ENCODE data around the gene PSMB3. TPM values are rescaled to one million over a fixed set of nuclear protein-coding genes. Genes with fewer than 3 reads are reported as not detected.

PSMB3 gene
- total RNA-seq, 1 experiment from 2014 or later, result 346 TPM

DNA sequence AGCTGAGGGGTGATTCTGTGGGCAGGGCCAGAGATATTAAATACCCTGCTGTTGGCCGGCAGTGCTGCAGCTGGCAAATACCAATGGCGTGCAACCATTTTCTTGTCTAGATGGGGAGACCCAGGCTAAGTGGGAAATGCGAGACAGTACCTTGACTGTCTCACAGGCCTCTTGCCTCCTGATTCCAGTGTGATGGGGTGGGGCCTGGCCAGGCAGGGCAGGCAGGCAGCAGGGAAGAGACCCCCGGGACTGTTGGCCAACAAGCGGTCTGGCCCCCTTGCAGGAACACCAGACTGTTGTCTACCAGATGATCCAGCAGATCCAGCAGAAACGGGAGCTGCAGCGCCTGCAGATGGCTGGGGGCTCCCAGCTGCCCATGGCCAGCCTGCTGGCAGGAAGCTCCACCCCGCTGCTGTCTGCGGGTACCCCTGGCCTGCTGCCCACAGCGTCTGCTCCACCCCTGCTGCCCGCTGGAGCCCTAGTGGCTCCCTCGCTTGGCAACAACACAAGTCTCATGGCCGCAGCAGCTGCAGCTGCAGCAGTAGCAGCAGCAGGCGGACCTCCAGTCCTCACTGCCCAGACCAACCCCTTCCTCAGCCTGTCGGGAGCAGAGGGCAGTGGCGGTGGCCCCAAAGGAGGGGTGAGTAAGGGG is 28.1 kb upstream of the PSMB3 start:
- CTCF ChIA-PET, result no interaction called here
- no TSS peak for BruUV-seq (replicated peaks)
- H3K36me3 ChIP-seq (ENCODE audit: control insufficient read depth in 1 of 2, insufficient read depth in 2 of 2, low read length in 2 of 2), result peaks cover 10 to 18% of the 10 kb centered on the region in 2 experiments

More for the DNA sequence above, 28.1 kb upstream of the PSMB3 start:
- peaks cover 3 to 15% of the 10 kb centered on the region in 2 experiments; a peak in 3 of 4 replicates for H3K4me1 ChIP-seq (ENCODE audit: control insufficient read depth in 1 of 2, insufficient read depth in 2 of 2, low read length in 2 of 2)
- no peak for DNase-seq (ENCODE audit: low read depth, low spot score)
- H3K4me2 ChIP-seq (ENCODE audit: low read length), result no peak overlapping the region
- ChIA-PET RAD21 (ENCODE audit: low non-redundant PET in 1 of 2, low total read pairs in 2 of 2, uncharacterized antibody in 2 of 2, unreplicated experiment in 2 of 2) (no interaction called here), POLR2A (interaction anchor here (1.1 kb wide), 1 partner anchor 11 kb away, joined by 3 read pairs; no protein-coding TSS in a partner anchor)
- H2AFZ ChIP-seq (ENCODE audit: low read depth, low read length, poor library complexity, severe bottlenecking), result no peak overlapping the region
- no peaks in the 10 kb centered on the region for H3K27me3 ChIP-seq (ENCODE audit: insufficient read depth, low read length)
- H3K27ac ChIP-seq (ENCODE audit: low read depth, low read length), result no peak overlapping the region
- TF ChIP-seq JUND (IDR thresholded peaks at IDR 0.05), result no peak
- TF ChIP-seq ELF1 (IDR thresholded peaks at IDR 0.05; ENCODE audit: borderline replicate concordance, low read depth), result no peak
- TF ChIP-seq CEBPB (IDR thresholded peaks at IDR 0.05; ENCODE audit: low read depth), result no peak
- no peak for TF ChIP-seq EGR1 (IDR thresholded peaks at IDR 0.05; ENCODE audit: low read depth)
- no peak for TF ChIP-seq SRF (IDR thresholded peaks at IDR 0.05; ENCODE audit: low read depth)
- no peak for TF ChIP-seq ATF3 (IDR thresholded peaks at IDR 0.05)
- TF ChIP-seq SP1 (IDR thresholded peaks at IDR 0.05; ENCODE audit: low read depth), result no peak
- TF ChIP-seq, protein P1, sequence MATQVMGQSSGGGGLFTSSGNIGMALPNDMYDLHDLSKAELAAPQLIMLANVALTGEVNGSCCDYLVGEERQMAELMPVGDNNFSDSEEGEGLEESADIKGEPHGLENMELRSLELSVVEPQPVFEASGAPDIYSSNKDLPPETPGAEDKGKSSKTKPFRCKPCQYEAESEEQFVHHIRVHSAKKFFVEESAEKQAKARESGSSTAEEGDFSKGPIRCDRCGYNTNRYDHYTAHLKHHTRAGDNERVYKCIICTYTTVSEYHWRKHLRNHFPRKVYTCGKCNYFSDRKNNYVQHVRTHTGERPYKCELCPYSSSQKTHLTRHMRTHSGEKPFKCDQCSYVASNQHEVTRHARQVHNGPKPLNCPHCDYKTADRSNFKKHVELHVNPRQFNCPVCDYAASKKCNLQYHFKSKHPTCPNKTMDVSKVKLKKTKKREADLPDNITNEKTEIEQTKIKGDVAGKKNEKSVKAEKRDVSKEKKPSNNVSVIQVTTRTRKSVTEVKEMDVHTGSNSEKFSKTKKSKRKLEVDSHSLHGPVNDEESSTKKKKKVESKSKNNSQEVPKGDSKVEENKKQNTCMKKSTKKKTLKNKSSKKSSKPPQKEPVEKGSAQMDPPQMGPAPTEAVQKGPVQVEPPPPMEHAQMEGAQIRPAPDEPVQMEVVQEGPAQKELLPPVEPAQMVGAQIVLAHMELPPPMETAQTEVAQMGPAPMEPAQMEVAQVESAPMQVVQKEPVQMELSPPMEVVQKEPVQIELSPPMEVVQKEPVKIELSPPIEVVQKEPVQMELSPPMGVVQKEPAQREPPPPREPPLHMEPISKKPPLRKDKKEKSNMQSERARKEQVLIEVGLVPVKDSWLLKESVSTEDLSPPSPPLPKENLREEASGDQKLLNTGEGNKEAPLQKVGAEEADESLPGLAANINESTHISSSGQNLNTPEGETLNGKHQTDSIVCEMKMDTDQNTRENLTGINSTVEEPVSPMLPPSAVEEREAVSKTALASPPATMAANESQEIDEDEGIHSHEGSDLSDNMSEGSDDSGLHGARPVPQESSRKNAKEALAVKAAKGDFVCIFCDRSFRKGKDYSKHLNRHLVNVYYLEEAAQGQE (IDR thresholded peaks at IDR 0.05; ENCODE audit: low read depth), result no peak
- TF ChIP-seq CTCF (IDR thresholded peaks at IDR 0.05 in 2 of 3, conservative IDR thresholded peaks at IDR 0.05 in 1 of 3; ENCODE audit: borderline replicate concordance in 1 of 3, insufficient read depth in 1 of 3, low read depth in 2 of 3, low read length in 2 of 3), result no peak
- no peak for TF ChIP-seq CBX3 (IDR thresholded peaks at IDR 0.05; ENCODE audit: low read depth)
- no peak for TF ChIP-seq EZH2phosphoT487 (IDR thresholded peaks at IDR 0.05; ENCODE audit: borderline replicate concordance)
- H3K4me3 ChIP-seq (replicated peaks in 1 of 2; ENCODE audit: low read depth in 1 of 2, low read length in 2 of 2), result no peak overlapping the region
- intact Hi-C loops (cut with micrococcal nuclease), result no loop called here
- no peaks in the 10 kb centered on the region for H3K9me2 ChIP-seq (ENCODE audit: insufficient read depth)
- H4K20me1 ChIP-seq (ENCODE audit: insufficient read depth), result no peaks in the 10 kb centered on the region
- no peak for ATAC-seq
- no peaks in the 10 kb centered on the region for H3K79me2 ChIP-seq (ENCODE audit: insufficient read depth, low read length)
- H3K9me3 ChIP-seq (ENCODE audit: control insufficient read depth in 1 of 2, insufficient read depth in 1 of 2, low read depth in 1 of 2, low read length in 2 of 2), result no peaks in the 10 kb centered on the region
- H3K9ac ChIP-seq (ENCODE audit: low read length), result no peak overlapping the region

Data from HCT116 (cell line).